Pancreas (tissue), 10 donors: ENCODE measurements around the gene FOS. TPM values are rescaled to one million over a fixed set of nuclear protein-coding genes. Genes with fewer than 3 reads are reported as not detected.

ENCODE experiments used
- ATAC-seq, 4 donors: fragments of 200-7000 bp; cut with Tn5 transposase; one replicate each; pipeline versions ENCODE4 v1.8.0 to v1.9.1; 2020; ENCODE audit warnings: mild to moderate bottlenecking in 4 of 4, moderate library complexity in 4 of 4
- DNase-seq, 6 donors: peaks; one replicate each; pipeline ENCODE4 v3.0.0-alpha.2; 2020
- FAIRE-seq: peaks from 2 replicates; lab custom pipeline; 2012; peaks lifted over from hg19 to GRCh38; lab: Jason Lieb, UNC
- H3K27ac ChIP-seq, 4 donors: fragments of 200-600 bp; sonication (generic); 1 replicate in 3 of 4; 2 replicates in 1 of 4; pipeline versions ENCODE4 v1.5.0 to v1.8.0; 2020
- H3K27me3 ChIP-seq, 4 donors: fragments of 200-600 bp; one replicate each; pipeline ENCODE4 v1.8.0; 2021
- H3K36me3 ChIP-seq, 3 donors: fragments of 200-600 bp; sonication (generic) in 1 of 3; one replicate each; pipeline versions ENCODE4 v1.5.0 to v1.8.0; 2020 to 2021
- H3K4me1 ChIP-seq, 3 donors: fragments of 200-600 bp; one replicate each; pipeline ENCODE4 v1.8.0; 2021
- H3K4me3 ChIP-seq, 4 donors: fragments of 200-600 bp; sonication (generic) in 2 of 4; one replicate each; pipeline versions ENCODE4 v1.5.0 to v1.8.0; 2020 to 2021
- H3K9me3 ChIP-seq, 4 donors: fragments of 200-600 bp; one replicate each; pipeline ENCODE4 v1.8.0; 2021
- CTCF ChIP-seq, 4 donors: fragments of 200-600 bp; sonication (generic) in 3 of 4; IDR thresholded peaks; one replicate each; pipeline versions ENCODE4 v1.5.0 to v1.8.0; 2021; ENCODE audit warnings: antibody characterized with exemption in 4 of 4
- WGBS, 2 donors: extraction: QIAGEN DNeasy Blood & Tissue Kit; methylation state at CpG; one replicate each; pipeline ENCODE4 v1.1.7; 2013; 5-methylcytosine and 5-hydroxymethylcytosine counted together
- intact Hi-C, 3 donors: fragments of 100-400 bp; cut with DNase I; formaldehyde crosslinking; loops; one replicate each; pipeline versions ENCODE4 v1.11.1 to v1.14.2; 2022
- polyA plus RNA-seq, 2 donors: library from polyadenylated mRNA; stranded (reverse); fragments of 200-250 nt; gene quantifications; one replicate each; pipeline ENCODE4 v1.2.3, GENCODE V29; 2013
- total RNA-seq, 6 donors: library from RNA; stranded (reverse); fragmentation: NEBNext Ultra II Directional in 4 of 6; extraction: Animal tissue kit (Norgen Biotek cat#: 25700) in 4 of 6; gene quantifications; one replicate each; pipeline versions ENCODE4 v1.2.1 to v1.2.4, GENCODE V29; 2021 to 2023
- donor health status: healthy with polysubstance abuse.
- donor health status: DM: no; HTN: no; CAD: no; lungs with moderate emphysema.
- donor health status: DM: no; HTN: no; CAD: no.
- donor health status: control.
- donor health status: control.
- donor health status: Bipolar disorder and iron deficiency.
- donor health status: DM: yes; HTN: yes; CAD: no.
- donor health status: DM: no; HTN: no; CAD: no.
- donor health status: DM: no; HTN: no; CAD: no.
- donor health status: DM: yes; HTN: yes; CAD: no.

The FOS gene
- total and polyA plus RNA-seq, 8 donors, result 56.4 to 303 (median 98.2) TPM

- intact Hi-C loops, result no loop called here
- H3K27me3 ChIP-seq, result no peaks in the 10 kb centered on the region
- 1% methylated on average over 46 to 59 of the region's 59 CpGs for WGBS, 2 donors
- DNase-seq (peak; percentile 95 to 99 (median 98)), FAIRE-seq (no peak), ATAC-seq (peak; percentile 85 to 93 (median 92))
- peak overlapping the region; percentile 94 to 98 (median 96) for H3K27ac ChIP-seq
- peak overlapping the region; percentile 16 to 74 (median 48) for H3K4me3 ChIP-seq
- H3K36me3 ChIP-seq, result no peaks in the 10 kb centered on the region
- TF ChIP-seq CTCF (IDR thresholded peaks at IDR 0.05), result no peak
- peaks cover 4 to 19% (median 10%) of the 10 kb centered on the region in 3 donors for H3K4me1 ChIP-seq
- no peaks in the 10 kb centered on the region for H3K9me3 ChIP-seq
Observed at GRCh38 chr14:75293920-75294648, 15.5 kb downstream of the FOS start.

GRCh38 chr14:75294649-75295033 lies 16.0 kb downstream of the FOS start:
- no peaks in the 10 kb centered on the region for H3K27me3 ChIP-seq
- FAIRE-seq (no peak), DNase-seq (no peak), ATAC-seq (peak in 2 of 4 donors; percentile 0)
- H3K4me3 ChIP-seq, result peak overlapping the region; percentile 16 to 74 (median 48)
- peak overlapping the region; percentile 94 to 98 (median 96) for H3K27ac ChIP-seq
- no peak for TF ChIP-seq CTCF (IDR thresholded peaks at IDR 0.05)
- no peaks in the 10 kb centered on the region for H3K36me3 ChIP-seq
- intact Hi-C loops, result loop anchor here in 2 of 3 donors (5.0 kb wide), 1 partner anchor 162 kb away; no protein-coding TSS in a partner anchor
- H3K9me3 ChIP-seq, result no peaks in the 10 kb centered on the region
- WGBS, 2 donors, result 1 to 3% methylated on average over 9 of the region's 9 CpGs
- peaks cover 4 to 19% (median 10%) of the 10 kb centered on the region in 3 donors for H3K4me1 ChIP-seq

GRCh38 chr14:75295061-75295461 lies 16.4 kb downstream of the FOS start:
- 1 to 3% methylated on average over 18 of the region's 18 CpGs for WGBS, 2 donors
- ATAC-seq, result peak; percentile 51 to 69 (median 58)
- Histone ChIP-seq H3K4me1 (peaks cover 4 to 19% (median 10%) of the 10 kb centered on the region in 3 donors), H3K4me3 (peak overlapping the region in 2 of 4 donors; percentile 56 to 74), H3K27me3 (no peaks in the 10 kb centered on the region), H3K27ac (peak overlapping the region; percentile 94 to 98 (median 96)), H3K9me3 (no peaks in the 10 kb centered on the region), H3K36me3 (no peaks in the 10 kb centered on the region)
- TF ChIP-seq CTCF (IDR thresholded peaks at IDR 0.05), result no peak
- no peak for FAIRE-seq
- intact Hi-C loops, result loop anchor here in 2 of 3 donors (5.0 kb wide), 1 partner anchor 163 kb away; no protein-coding TSS in a partner anchor
- DNase-seq, result peak; percentile 59 to 79 (median 69)

- ATAC-seq (peak; percentile 42 to 67 (median 64)), FAIRE-seq (no peak), DNase-seq (peak; percentile 65 to 91 (median 83))
- TF ChIP-seq CTCF (IDR thresholded peaks at IDR 0.05), result peak; percentile 88 to 95 (median 94)
- peaks cover 4 to 19% (median 10%) of the 10 kb centered on the region in 3 donors for H3K4me1 ChIP-seq
- H3K9me3 ChIP-seq, result no peaks in the 10 kb centered on the region
- WGBS, 2 donors, result 1 to 2% methylated on average over 19 of the region's 19 CpGs
- no peaks in the 10 kb centered on the region for H3K36me3 ChIP-seq
- peak overlapping the region; percentile 94 to 98 (median 96) for H3K27ac ChIP-seq
- H3K27me3 ChIP-seq, result no peaks in the 10 kb centered on the region
- H3K4me3 ChIP-seq, result peak overlapping the region in 3 of 4 donors; percentile 16 to 74 (median 56)
- intact Hi-C loops, result loop anchor here in 2 of 3 donors (5.0 kb wide), 1 partner anchor 163 kb away; no protein-coding TSS in a partner anchor
Observed at GRCh38 chr14:75295491-75296345, 17.1 kb downstream of the FOS start.
